Right lobe of liver (tissue), 6 donors: ENCODE data around the gene KCNN2. TPM values are rescaled to one million over a fixed set of nuclear protein-coding genes. Genes with fewer than 3 reads are reported as not detected.

Experiments used
- ATAC-seq, 4 donors: fragments of 200-7000 bp; cut with Tn5 transposase; one replicate each; pipeline ENCODE4 v1.9.1; 2020; ENCODE audit warnings: mild to moderate bottlenecking in 4 of 4, moderate library complexity in 4 of 4
- DNase-seq, 3 donors: peaks; one replicate each; pipeline ENCODE4 v3.0.0-alpha.2; 2020
- H3K27ac ChIP-seq, 3 donors: fragments of 200-600 bp; one replicate each; pipeline ENCODE4 v1.8.0; 2022
- H3K27me3 ChIP-seq, 2 donors: fragments of 200-600 bp; one replicate each; pipeline ENCODE4 v1.8.0; 2022
- H3K36me3 ChIP-seq, 4 donors: fragments of 200-600 bp; sonication (generic) in 1 of 4; one replicate each; pipeline versions ENCODE4 v1.5.1 to v1.8.0; 2017 to 2022; ENCODE audit warnings: control low read depth in 1 of 4
- H3K4me1 ChIP-seq, 4 donors: fragments of 200-600 bp; sonication (generic) in 1 of 4; one replicate each; pipeline versions ENCODE4 v1.5.1 to v1.8.0; 2017 to 2022; ENCODE audit warnings: control low read depth in 1 of 4
- H3K4me3 ChIP-seq, 3 donors: fragments of 200-600 bp; one replicate each; pipeline ENCODE4 v1.8.0; 2022
- H3K9me3 ChIP-seq, 4 donors: fragments of 200-600 bp; sonication (generic) in 1 of 4; one replicate each; pipeline versions ENCODE4 v1.5.1 to v1.8.0; 2017 to 2022; ENCODE audit warnings: control low read depth in 1 of 4
- POLR2A ChIP-seq: fragments of 450-650 bp; IDR thresholded peaks from one replicate; pipeline ENCODE4 v1.6.1; 2017; ENCODE audit warnings: antibody characterized with exemption, mild to moderate bottlenecking
- WGBS: methylation state at CpG from one replicate; pipeline ENCODE4 v1.1.6; 2018; ENCODE audit warnings: low coverage, low lambda C conversion rate; ENCODE audit not compliant: insufficient coverage; ENCODE audit errors: missing lambda C conversion rate; 5-methylcytosine and 5-hydroxymethylcytosine counted together
- intact Hi-C, 2 donors: fragments of 100-400 bp; cut with DNase I; formaldehyde crosslinking; loops; one replicate each; pipeline versions ENCODE4 v1.11.2 to v1.14.1; 2022
- total RNA-seq, 6 experiments: library from RNA; depleted of rRNA in 2 of 6; stranded (reverse); fragments of >200 nt in 2 of 6; fragmentation: NEBNext Ultra II Directional in 3 of 6; extraction: Animal tissue kit (Norgen Biotek cat#: 25700) in 3 of 6; gene quantifications; one replicate each; pipeline versions ENCODE4 v1.1.0 to v1.2.4, GENCODE V29; 2016 to 2023
- TF ChIP-seq, protein P1 (sequence below), 4 donors: fragments of 200-600 bp in 3 of 4; fragments of 450-650 bp in 1 of 4; IDR thresholded peaks; one replicate each; pipeline versions ENCODE4 v1.5.1 to v1.8.0; 2016 to 2022; ENCODE audit warnings: antibody characterized with exemption in 4 of 4, mild to moderate bottlenecking in 2 of 4
- donor health status: DM: no; HTN: yes; CAD: no.
- donor health status: DM: no; HTN: no; CAD: no.
- donor health status: DM: no; HTN: no; CAD: no.
- donor health status: DM: no; HTN: yes; CAD: no.
- donor health status: DM: no; HTN: yes; CAD: no.

The KCNN2 gene
- total RNA-seq, 6 experiments from 2014 or later: 0.60 to 17.4 (median 6.5) TPM

DNA sequence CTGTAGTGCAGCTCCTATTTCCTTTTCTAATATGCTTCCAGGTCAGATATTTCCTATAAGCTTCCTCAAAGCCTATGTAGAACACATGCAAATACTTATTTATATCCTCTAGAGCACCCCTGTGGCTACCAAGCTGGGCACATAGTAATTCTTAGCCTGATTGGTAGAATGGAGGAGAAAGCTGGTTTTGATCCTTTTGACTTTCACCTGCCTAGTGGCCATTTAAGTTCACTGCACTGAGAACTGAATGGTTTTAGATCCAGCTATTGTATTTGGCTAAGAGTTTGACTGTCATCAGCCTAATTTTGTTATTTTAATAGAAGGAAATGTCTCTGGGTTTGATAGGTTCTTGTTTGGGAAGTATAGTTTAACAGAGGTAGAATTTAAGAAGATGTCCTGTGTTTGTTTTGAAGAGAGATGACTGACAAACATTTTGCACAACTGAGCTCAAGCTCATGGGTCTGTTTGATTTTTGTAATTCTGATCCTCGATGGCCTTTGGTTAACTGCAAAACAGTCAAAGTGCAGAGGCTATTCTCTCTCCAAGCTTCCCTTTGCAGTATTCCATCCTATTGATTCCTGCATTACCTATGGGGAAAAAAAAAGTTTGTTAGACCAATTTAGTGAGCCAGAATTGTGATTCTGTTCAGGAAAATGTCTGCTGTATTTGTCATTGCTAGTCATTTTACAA, 85.4 kb downstream of the KCNN2 start:
- DNase-seq (no peak), ATAC-seq (peak; percentile 50 to 74 (median 68))
- Histone ChIP-seq H3K27ac (peak overlapping the region in 2 of 3 donors; percentile 9 to 20), H3K4me1 (peaks cover 0 to 18% (median 6%) of the 10 kb centered on the region in 4 donors), H3K9me3 (no peaks in the 10 kb centered on the region), H3K36me3 (no peaks in the 10 kb centered on the region), H3K27me3 (no peaks in the 10 kb centered on the region), H3K4me3 (no peak overlapping the region)
- 18% methylated on average over 1 of the region's 1 CpG for WGBS
- intact Hi-C loops: loop anchor here in 1 of 2 donors (5.0 kb wide), 1 partner anchor 85 kb away; the partner anchor contains the start of gene KCNN2
- no peak for TF ChIP-seq POLR2A
- TF ChIP-seq, protein P1, sequence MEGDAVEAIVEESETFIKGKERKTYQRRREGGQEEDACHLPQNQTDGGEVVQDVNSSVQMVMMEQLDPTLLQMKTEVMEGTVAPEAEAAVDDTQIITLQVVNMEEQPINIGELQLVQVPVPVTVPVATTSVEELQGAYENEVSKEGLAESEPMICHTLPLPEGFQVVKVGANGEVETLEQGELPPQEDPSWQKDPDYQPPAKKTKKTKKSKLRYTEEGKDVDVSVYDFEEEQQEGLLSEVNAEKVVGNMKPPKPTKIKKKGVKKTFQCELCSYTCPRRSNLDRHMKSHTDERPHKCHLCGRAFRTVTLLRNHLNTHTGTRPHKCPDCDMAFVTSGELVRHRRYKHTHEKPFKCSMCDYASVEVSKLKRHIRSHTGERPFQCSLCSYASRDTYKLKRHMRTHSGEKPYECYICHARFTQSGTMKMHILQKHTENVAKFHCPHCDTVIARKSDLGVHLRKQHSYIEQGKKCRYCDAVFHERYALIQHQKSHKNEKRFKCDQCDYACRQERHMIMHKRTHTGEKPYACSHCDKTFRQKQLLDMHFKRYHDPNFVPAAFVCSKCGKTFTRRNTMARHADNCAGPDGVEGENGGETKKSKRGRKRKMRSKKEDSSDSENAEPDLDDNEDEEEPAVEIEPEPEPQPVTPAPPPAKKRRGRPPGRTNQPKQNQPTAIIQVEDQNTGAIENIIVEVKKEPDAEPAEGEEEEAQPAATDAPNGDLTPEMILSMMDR (IDR thresholded peaks at IDR 0.05): peak; percentile 25 to 50 (median 39)

DNA sequence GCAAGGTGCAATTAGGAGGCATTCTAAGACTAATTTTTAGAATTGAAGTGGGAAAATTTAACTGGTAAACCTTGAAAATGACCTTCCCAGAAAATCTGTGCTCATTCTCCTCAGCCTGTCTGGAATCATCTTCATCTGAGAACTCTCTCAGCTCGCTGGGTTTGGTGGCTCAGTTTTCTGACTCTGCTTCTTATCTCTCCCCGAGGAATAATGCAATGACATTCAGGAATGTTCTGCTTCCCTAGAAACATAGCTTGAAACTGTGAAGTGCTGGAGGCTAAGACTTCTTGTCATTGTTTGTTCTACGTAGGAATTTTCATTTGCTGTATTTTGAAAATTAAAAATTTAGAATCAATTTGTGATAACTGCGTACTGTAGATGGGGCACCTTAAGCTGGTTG, 86.6 kb downstream of the KCNN2 start:
- Histone ChIP-seq H3K9me3 (no peaks in the 10 kb centered on the region), H3K27ac (no peak overlapping the region), H3K27me3 (no peaks in the 10 kb centered on the region), H3K36me3 (no peaks in the 10 kb centered on the region), H3K4me3 (no peak overlapping the region), H3K4me1 (peaks cover 0 to 18% (median 6%) of the 10 kb centered on the region in 4 donors)
- no peak for DNase-seq
- ATAC-seq: no peak
- intact Hi-C loops: loop anchor here in 1 of 2 donors (5.0 kb wide), 1 partner anchor 86 kb away; the partner anchor contains the start of gene KCNN2
- 46% methylated on average over 4 of the region's 4 CpGs for WGBS
- no peak for TF ChIP-seq POLR2A
- TF ChIP-seq, protein P1 (IDR thresholded peaks at IDR 0.05): no peak

DNA sequence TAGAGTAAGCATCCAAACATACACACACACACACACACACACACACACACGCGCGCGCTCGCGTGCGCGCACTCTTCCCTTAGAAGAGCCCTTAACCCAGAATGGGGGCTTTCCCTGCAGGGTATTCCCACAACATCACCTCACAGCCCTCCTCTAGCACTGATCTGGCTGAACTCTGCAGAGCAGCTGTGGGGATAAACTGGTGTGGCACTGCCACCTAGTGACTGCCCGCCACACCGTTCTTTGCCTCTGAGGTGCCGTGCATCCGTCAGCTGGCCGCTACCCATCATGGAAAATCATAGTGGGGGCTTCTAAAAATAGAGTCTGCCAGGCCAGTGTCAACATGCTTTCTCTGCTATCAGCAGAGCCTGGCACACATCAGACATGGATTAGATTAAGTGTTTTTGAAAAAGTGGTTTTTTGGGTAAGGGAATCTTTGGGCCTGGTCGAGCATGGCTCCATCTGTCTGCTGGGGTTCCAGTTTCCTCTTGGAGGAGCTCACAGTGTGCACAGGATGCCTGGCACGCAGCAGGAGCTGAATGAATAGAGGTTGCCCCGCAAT, 88.1 kb downstream of the KCNN2 start:
- Histone ChIP-seq H3K36me3 (no peaks in the 10 kb centered on the region), H3K9me3 (no peaks in the 10 kb centered on the region), H3K27me3 (no peaks in the 10 kb centered on the region), H3K4me3 (no peak overlapping the region), H3K27ac (no peak overlapping the region), H3K4me1 (peaks cover 0 to 18% (median 6%) of the 10 kb centered on the region in 4 donors)
- intact Hi-C loops: loop anchor here (5.0 to 10.0 kb wide), 2 partner anchors 85 to 88 kb away; partner anchors contain the start of gene KCNN2 (in 2 of the 2)
- ATAC-seq: peak; percentile 97 to 100 (median 98)
- DNase-seq: peak; percentile 69 to 73 (median 70)
- WGBS: 6% methylated on average over 14 of the region's 16 CpGs
- TF ChIP-seq, protein P1 (IDR thresholded peaks at IDR 0.05): peak; percentile 73 to 85 (median 84)
- no peak for TF ChIP-seq POLR2A

DNA sequence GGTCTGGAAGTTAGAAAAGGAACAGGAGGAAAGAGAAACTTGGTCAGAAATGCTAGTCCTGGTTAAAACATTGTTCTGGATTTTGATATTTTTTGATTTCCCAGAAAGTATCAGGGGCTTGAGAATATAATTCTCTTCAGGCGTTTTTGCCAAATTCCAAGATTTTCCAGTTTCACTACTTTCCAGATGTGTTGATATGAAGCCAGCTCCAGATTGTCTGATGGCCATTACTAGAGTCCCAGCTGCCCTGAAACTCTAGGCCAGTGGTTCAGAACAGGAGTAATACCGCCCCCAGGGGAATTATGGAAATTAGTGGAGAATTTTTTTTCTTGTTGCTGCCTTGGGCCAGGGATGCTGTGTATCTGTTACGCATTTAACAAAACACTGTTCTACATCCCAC, 88.6 kb downstream of the KCNN2 start:
- intact Hi-C loops: loop anchor here in 1 of 2 donors (10.0 kb wide), 1 partner anchor 86 kb away; the partner anchor contains the start of gene KCNN2
- Histone ChIP-seq H3K36me3 (no peaks in the 10 kb centered on the region), H3K4me1 (peaks cover 0 to 18% (median 6%) of the 10 kb centered on the region in 4 donors), H3K9me3 (no peaks in the 10 kb centered on the region), H3K27me3 (no peaks in the 10 kb centered on the region), H3K27ac (no peak overlapping the region), H3K4me3 (no peak overlapping the region)
- no peak for ATAC-seq
- TF ChIP-seq, protein P1 (IDR thresholded peaks at IDR 0.05): no peak
- no peak for TF ChIP-seq POLR2A
- DNase-seq: no peak
- 50% methylated on average over 3 of the region's 3 CpGs for WGBS
